Erythroblast (primary cell): ENCODE measurements around the gene ATF2.

Experiments
- GATA1 ChIP-seq: IDR thresholded peaks from 2 replicates; pipeline ENCODE4 v1.6.1; 2011; ENCODE audit warnings: low read depth, mild to moderate bottlenecking, control low read depth, low read length, moderate library complexity
- POLR2A ChIP-seq: IDR thresholded peaks from 2 replicates; pipeline ENCODE4 v1.6.1; 2011; ENCODE audit warnings: mild to moderate bottlenecking, low read length

GRCh38 chr2:175181877-175182308 is 13.9 kb upstream of the ATF2 start:
- TF ChIP-seq POLR2A (no peak), GATA1 (no peak)
